Stimulated activated CD4-positive, alpha-beta T cell treated with anti-CD3 and anti-CD28 coated beads, TNF-alpha, amount 100 ng/mL, for 4 hours (primary cell): ENCODE measurements around the gene BASP1.

Experiments used
- DNase-seq, 3 experiments: peaks; one replicate each; pipeline ENCODE4 v3.0.0-alpha.2; 2020; ENCODE audit warnings: low read depth in 3 of 3

Gene BASP1, protein sequence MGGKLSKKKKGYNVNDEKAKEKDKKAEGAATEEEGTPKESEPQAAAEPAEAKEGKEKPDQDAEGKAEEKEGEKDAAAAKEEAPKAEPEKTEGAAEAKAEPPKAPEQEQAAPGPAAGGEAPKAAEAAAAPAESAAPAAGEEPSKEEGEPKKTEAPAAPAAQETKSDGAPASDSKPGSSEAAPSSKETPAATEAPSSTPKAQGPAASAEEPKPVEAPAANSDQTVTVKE

GRCh38 chr5:17217493-17218352, at the start of gene BASP1:
TSS of gene BASP1 (plus strand) at chr5:17217631. CDS start at chr5:17275217, 57,586 bp downstream.
- peak in 1 of 3 experiments; percentile 15 for DNase-seq

DNA sequence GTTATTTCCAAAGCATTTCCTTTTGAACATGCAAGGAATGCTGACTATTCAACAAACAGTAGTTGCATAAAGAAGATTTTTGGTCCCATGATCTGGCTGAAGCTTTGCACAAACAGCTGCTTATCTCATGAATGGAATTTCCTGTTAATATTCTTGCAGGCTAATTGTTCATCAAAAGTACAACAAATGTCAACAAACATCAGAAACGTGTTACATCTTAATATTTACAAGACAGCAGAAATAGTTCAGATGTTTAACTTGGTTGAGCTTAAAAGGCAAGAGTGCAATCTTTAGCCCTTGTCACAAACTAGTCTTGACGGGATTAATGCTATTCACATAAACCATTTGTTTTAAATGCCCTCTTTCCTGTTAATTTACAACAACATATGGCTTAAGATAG, 47.9 kb upstream of the BASP1 start:
- no peak for DNase-seq

DNA sequence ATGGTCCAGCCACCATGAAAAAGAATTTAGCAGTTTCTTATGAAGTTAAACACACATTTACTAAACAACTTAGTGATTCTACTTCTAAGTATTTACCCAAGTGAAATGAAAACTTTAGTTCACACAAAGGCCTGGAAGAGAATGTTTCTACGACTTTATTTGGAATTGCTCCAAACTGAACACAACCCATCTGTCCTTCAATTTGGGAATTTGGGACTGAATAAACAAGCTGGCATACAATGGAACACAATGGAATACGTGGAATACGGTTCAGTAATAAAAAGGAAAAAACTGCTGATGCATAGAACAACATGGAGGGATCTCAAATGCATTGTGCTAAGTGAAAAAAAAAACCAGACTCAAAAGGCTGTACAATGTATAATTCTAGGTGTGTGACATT, 44.6 kb upstream of the BASP1 start:
- no peak for DNase-seq

DNA sequence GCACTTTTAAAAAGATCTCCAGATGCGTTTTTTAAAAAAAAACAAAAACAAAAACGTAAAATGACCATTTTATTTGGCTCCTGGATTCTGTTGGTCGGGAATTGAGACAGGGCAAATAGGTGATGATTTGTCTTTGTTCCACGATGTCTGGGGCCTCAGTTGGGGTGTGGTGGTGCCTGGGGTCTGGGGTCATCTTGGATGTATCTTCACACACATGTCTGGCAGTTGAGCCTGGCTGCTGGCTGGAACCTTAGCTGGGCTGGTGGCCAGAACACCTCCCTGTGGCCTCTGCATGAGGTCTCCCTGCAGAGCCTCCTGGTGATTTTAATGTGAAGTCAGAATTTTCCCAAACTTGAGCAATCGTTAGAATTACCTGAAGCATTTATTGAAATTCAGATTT, 42.5 kb upstream of the BASP1 start:
- DNase-seq = no peak

- DNase-seq = no peak
These were observed 39.7 kb upstream of the BASP1 start for GRCh38 chr5:17177501-17178372.

DNA sequence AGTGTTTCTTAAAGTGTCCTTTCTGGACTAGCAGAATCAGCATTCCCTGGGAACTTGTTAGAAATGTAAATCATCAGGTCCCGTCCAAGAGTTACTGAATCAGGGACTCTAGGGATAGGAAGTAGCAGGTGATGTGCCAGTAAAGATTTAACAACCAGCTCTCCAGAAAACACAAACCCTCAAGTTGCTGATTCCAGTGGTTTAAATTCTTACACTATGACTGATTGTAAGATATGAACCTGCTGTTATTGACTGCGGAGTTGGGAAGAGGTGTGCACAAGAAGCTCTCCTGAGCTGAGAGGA, 39.1 kb upstream of the BASP1 start:
- DNase-seq = no peak

GRCh38 chr5:17180330-17180843, 37.0 kb upstream of the BASP1 start:
- DNase-seq = no peak

- DNase-seq = no peak
These were observed 36.3 kb upstream of the BASP1 start for GRCh38 chr5:17180864-17181723.

DNA sequence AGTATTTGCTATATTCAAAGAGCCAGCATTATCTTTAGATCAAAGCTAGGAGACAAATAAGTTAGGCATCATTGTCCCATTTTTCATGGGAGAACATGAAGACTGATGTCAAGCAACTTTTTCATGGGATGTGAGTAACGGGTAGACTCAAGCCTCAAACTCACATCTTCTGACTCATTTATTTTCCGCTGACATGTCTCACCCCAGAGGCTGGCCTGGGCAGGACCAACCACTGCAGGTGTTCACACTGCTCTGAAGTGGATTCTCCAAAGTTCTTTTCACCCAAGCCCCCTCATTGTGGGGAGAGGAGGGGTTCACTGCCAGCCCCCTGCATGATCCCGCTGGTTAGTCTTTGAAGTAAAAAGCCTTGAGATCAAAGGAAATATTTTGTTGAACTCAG, 34.9 kb upstream of the BASP1 start:
- no peak for DNase-seq

DNA sequence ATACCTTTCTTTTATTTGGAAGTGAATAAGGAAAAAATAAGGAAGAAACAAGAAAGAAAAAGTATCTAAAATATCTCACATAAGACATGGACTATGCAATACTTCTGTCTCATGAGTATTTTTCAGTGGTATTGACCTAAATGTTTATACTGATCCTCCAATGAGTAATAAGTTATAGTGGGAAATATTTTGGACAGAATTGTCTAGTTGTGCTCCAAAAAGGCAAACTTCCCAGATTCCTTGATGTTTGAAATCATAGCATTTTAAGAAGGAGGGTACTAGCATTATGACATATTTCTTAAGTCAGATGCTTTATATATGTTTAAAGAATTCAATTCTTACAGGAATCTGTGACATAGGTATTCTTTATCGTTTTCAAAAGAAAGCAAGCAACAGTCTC, 34.5 kb upstream of the BASP1 start:
- DNase-seq = no peak

DNA sequence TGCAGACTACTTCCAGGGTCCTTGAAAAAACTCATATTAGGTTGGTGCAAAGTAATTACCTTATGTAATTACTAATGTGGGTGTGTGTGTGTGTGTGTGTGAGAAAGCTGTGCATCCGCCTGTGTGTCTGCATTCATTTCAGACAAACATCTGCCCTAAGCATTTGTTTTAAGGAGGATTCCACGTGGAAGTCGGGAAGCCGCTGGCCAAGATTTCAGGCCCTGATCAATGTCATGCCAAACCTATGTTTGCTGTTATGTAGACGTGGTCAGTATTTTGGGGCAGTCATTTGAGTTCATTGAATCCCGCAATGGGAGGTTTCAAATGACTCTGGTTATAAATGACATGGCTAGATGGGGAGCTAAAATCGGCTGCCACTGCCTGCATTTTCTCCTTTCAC, 33.6 kb upstream of the BASP1 start:
- no peak for DNase-seq

GRCh38 chr5:17184588-17184987, 32.8 kb upstream of the BASP1 start:
- DNase-seq = no peak

DNA sequence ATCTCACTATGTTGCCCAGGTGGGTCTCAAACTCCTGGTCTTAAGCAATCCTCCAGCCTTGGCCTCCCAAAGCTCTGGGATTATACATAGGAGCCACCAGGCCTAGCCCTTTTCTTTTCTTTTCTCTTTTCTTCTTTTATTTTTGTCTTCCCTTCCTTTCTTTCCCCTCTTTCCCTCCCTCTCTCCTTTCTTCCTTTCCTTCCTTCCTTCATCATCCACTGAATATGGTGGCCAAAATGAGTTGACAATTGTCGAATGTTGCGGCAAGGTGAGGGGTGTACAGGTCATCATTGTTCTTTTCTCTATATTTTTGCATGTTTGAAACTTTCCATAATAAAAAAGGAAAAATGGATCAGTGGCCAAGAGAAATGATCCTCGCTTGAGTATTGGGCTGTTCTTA, 32.1 kb upstream of the BASP1 start:
- no peak for DNase-seq

- no peak for DNase-seq
These were observed 31.7 kb upstream of the BASP1 start for GRCh38 chr5:17185773-17186172.

- DNase-seq = no peak
These were observed 31.2 kb upstream of the BASP1 start for GRCh38 chr5:17186256-17186655.

- no peak for DNase-seq
These were observed 30.2 kb upstream of the BASP1 start for GRCh38 chr5:17187011-17187785.

GRCh38 chr5:17187786-17188170, 29.7 kb upstream of the BASP1 start:
- no peak for DNase-seq

GRCh38 chr5:17189381-17190036, 27.9 kb upstream of the BASP1 start:
- DNase-seq = peak; percentile 3 to 45 (median 15)

- no peak for DNase-seq
These were observed 27.1 kb upstream of the BASP1 start for GRCh38 chr5:17190242-17190778.
